IMR-90 (cell line): ENCODE data around the gene TRPM6. TPM values are rescaled to one million over a fixed set of nuclear protein-coding genes. Genes with fewer than 3 reads are reported as not detected.

Experiments
- ATAC-seq: fragments of 200-7000 bp; cut with Tn5 transposase; 2 replicates; pipeline ENCODE4 v1.9.1; 2020; ENCODE audit warnings: low read depth, mild to moderate bottlenecking, moderate library complexity
- BruUV-seq: library from RNA; stranded (reverse); fragments of 400-500 nt; replicated peaks from 2 replicates; lab custom pipeline; 2021; lab: Mats Ljungman, UMichigan
- CTCF ChIA-PET: fragments of 300-600 bp; formaldehyde crosslinking; extraction: SDS; loops from one replicate; lab custom pipeline; 2021; ENCODE audit warnings: antibody characterized with exemption; lab: Yijun Ruan, JAX
- POLR2A ChIA-PET: fragments of 300-600 bp; sonication (Branson Sonifier 250); formaldehyde crosslinking; loops from one replicate; lab custom pipeline; 2022; ENCODE audit warnings: antibody characterized with exemption; ENCODE audit not compliant: unreplicated experiment; lab: Charles Lee
- DNase-seq: peaks from one replicate; pipeline ENCODE4 v3.0.0; 2013
- H2AFZ ChIP-seq: replicated peaks from 2 replicates; pipeline ENCODE3; 2013; ENCODE audit warnings: low read length, mild to moderate bottlenecking; ENCODE audit not compliant: poor library complexity
- H2AK5ac ChIP-seq: 2 replicates; pipeline ENCODE4 v1.6.1; 2013; ENCODE audit warnings: low read depth, low read length, inconsistent platforms
- H2AK9ac ChIP-seq: replicated peaks from 2 replicates; pipeline ENCODE3; 2013; ENCODE audit warnings: mild to moderate bottlenecking, low read depth, low read length, moderate library complexity; ENCODE audit not compliant: poor library complexity
- H2BK120ac ChIP-seq: 2 replicates; pipeline ENCODE4 v1.6.1; 2013; ENCODE audit warnings: low read depth, low read length, inconsistent platforms
- H2BK15ac ChIP-seq: 3 replicates; pipeline ENCODE4 v1.6.1; 2013; ENCODE audit warnings: low read depth, low read length, inconsistent platforms
- H2BK20ac ChIP-seq: 2 replicates; pipeline ENCODE4 v1.6.1; 2013; ENCODE audit warnings: low read depth, mild to moderate bottlenecking, inconsistent platforms, low read length, moderate library complexity
- H2BK5ac ChIP-seq: 2 replicates; pipeline ENCODE4 v1.6.1; 2013; ENCODE audit warnings: mild to moderate bottlenecking, low read depth, low read length, inconsistent platforms; ENCODE audit not compliant: poor library complexity, severe bottlenecking
- H3K14ac ChIP-seq: replicated peaks from 2 replicates; pipeline ENCODE4 v1.6.1; 2013; ENCODE audit warnings: low read depth, low read length, inconsistent platforms
- H3K18ac ChIP-seq: 2 replicates; pipeline ENCODE4 v1.6.1; 2013; ENCODE audit warnings: low read depth, low read length, control low read depth
- H3K23ac ChIP-seq: 2 replicates; pipeline ENCODE4 v1.6.1; 2013; ENCODE audit warnings: low read depth, low read length, inconsistent platforms
- H3K27ac ChIP-seq: 2 replicates; pipeline ENCODE4 v1.5.1; 2013; ENCODE audit warnings: mild to moderate bottlenecking, control low read depth, low read length; ENCODE audit not compliant: insufficient read depth
- H3K27me3 ChIP-seq: 2 replicates; pipeline ENCODE4 v1.6.1; 2013; ENCODE audit warnings: low read length; ENCODE audit not compliant: control insufficient read depth, insufficient read depth
- H3K36me3 ChIP-seq: 2 replicates; pipeline ENCODE4 v1.6.1; 2013; ENCODE audit warnings: low read length, mixed read lengths; ENCODE audit not compliant: control insufficient read depth, insufficient read depth
- H3K4ac ChIP-seq: 2 replicates; pipeline ENCODE4 v1.6.1; 2013; ENCODE audit warnings: low read depth, low read length, inconsistent platforms
- H3K4me1 ChIP-seq: 2 replicates; pipeline ENCODE4 v1.6.1; 2013; ENCODE audit warnings: low read length, mixed read lengths; ENCODE audit not compliant: control insufficient read depth, insufficient read depth
- H3K4me2 ChIP-seq: 2 replicates; pipeline ENCODE4 v1.6.1; 2013; ENCODE audit warnings: low read depth, mild to moderate bottlenecking, control low read depth, low read length, moderate library complexity
- H3K4me3 ChIP-seq: 2 replicates; pipeline ENCODE4 v1.5.1; 2013; ENCODE audit warnings: low read depth, mild to moderate bottlenecking, control low read depth, low read length, moderate library complexity; ENCODE audit not compliant: insufficient read depth
- H3K56ac ChIP-seq: 2 replicates; pipeline ENCODE4 v1.6.1; 2013; ENCODE audit warnings: low read length, inconsistent platforms; ENCODE audit not compliant: insufficient read depth; ENCODE audit errors: extremely low read depth
- H3K79me1 ChIP-seq, 2 experiments: 2 replicates each; pipeline ENCODE4 v1.6.1; 2013; ENCODE audit warnings: low read length in 2 of 2, inconsistent platforms in 1 of 2, low read depth in 1 of 2
- H3K9ac ChIP-seq: 2 replicates; pipeline ENCODE4 v1.6.1; 2013; ENCODE audit warnings: low read depth, low read length, control low read depth
- H3K9me1 ChIP-seq: 2 replicates; pipeline ENCODE4 v1.6.1; 2013; ENCODE audit warnings: low read length, inconsistent platforms; ENCODE audit not compliant: insufficient read depth
- H3K9me3 ChIP-seq: 2 replicates; pipeline ENCODE4 v1.6.1; 2013; ENCODE audit warnings: low read length; ENCODE audit not compliant: control insufficient read depth, insufficient read depth
- H4K20me1 ChIP-seq: 2 replicates; pipeline ENCODE4 v1.6.1; 2013; ENCODE audit warnings: low read length, inconsistent platforms; ENCODE audit not compliant: insufficient read depth
- H4K5ac ChIP-seq: 2 replicates; pipeline ENCODE4 v1.6.1; 2013; ENCODE audit warnings: mild to moderate bottlenecking, low read depth, low read length, control low read depth
- H4K8ac ChIP-seq, 2 experiments: 2 replicates each; pipeline ENCODE4 v1.6.1; 2013; ENCODE audit warnings: low read depth in 2 of 2, low read length in 2 of 2, control low read depth in 1 of 2, inconsistent platforms in 1 of 2
- H4K91ac ChIP-seq: 2 replicates; pipeline ENCODE4 v1.6.1; 2013; ENCODE audit warnings: low read depth, low read length, inconsistent platforms; ENCODE audit not compliant: insufficient read depth
- CHD1 ChIP-seq: IDR thresholded peaks from 2 replicates; pipeline ENCODE4 v1.6.1; 2012; ENCODE audit warnings: low read depth, low read length, improper control_type of control experiment
- CTCF ChIP-seq: conservative IDR thresholded peaks from 2 replicates; pipeline ENCODE4 v1.5.1; 2012; ENCODE audit warnings: mild to moderate bottlenecking, low read depth, low read length, improper control_type of control experiment
- ELK1 ChIP-seq: fragments of 150-350 bp; IDR thresholded peaks from 2 replicates; pipeline ENCODE4 v1.6.1; 2016; ENCODE audit warnings: low read depth, mild to moderate bottlenecking, low read length, moderate library complexity, borderline replicate concordance
- FOS ChIP-seq: fragments of 150-350 bp; IDR thresholded peaks from 2 replicates; pipeline ENCODE4 v1.6.1; 2016; ENCODE audit warnings: low read depth, low read length
- MAFK ChIP-seq: IDR thresholded peaks from 2 replicates; pipeline ENCODE4 v1.6.1; 2012; ENCODE audit warnings: low read depth, low read length, improper control_type of control experiment
- NFE2L2 ChIP-seq: fragments of 150-350 bp; IDR thresholded peaks from 2 replicates; pipeline ENCODE4 v1.6.1; 2016; ENCODE audit warnings: low read depth, mild to moderate bottlenecking, low read length
- POLR2A ChIP-seq: IDR thresholded peaks from 2 replicates; pipeline ENCODE4 v1.6.1; 2012; ENCODE audit warnings: mild to moderate bottlenecking, low read depth, low read length
- RAD21 ChIP-seq: IDR thresholded peaks from 2 replicates; pipeline ENCODE4 v1.6.1; 2012; ENCODE audit warnings: low read length, improper control_type of control experiment
- RCOR1 ChIP-seq: IDR thresholded peaks from 2 replicates; pipeline ENCODE4 v1.6.1; 2012; ENCODE audit warnings: mild to moderate bottlenecking, low read length, improper control_type of control experiment; ENCODE audit not compliant: insufficient replicate concordance
- SMC3 ChIP-seq: fragments of 150-350 bp; IDR thresholded peaks from 2 replicates; pipeline ENCODE4 v1.6.1; 2016; ENCODE audit warnings: low read depth, mild to moderate bottlenecking, antibody characterized with exemption, low read length, moderate library complexity
- USF2 ChIP-seq: fragments of 150-350 bp; IDR thresholded peaks from 2 replicates; pipeline ENCODE4 v1.6.1; 2017; ENCODE audit warnings: mild to moderate bottlenecking, antibody characterized with exemption, low read length, low read depth
- WGBS, 2 experiments: methylation state at CpG; one replicate each; pipeline versions ENCODE4 v1.1.5 to v1.1.7; 2013; ENCODE audit warnings: missing lambda C conversion rate in 2 of 2; ENCODE audit not compliant: insufficient read length in 1 of 2; ENCODE audit errors: extremely low coverage in 2 of 2; 5-methylcytosine and 5-hydroxymethylcytosine counted together
- dilution Hi-C: fragments of 300-500 bp; cut with HindIII; formaldehyde crosslinking; loops from one replicate; pipeline ENCODE4 v1.14.3; 2018; ENCODE audit warnings: low sequenced_read_pairs; ENCODE audit not compliant: unreplicated experiment
- in situ Hi-C: fragments of 300-500 bp; cut with MboI; formaldehyde crosslinking; loops from 3 replicates; pipeline ENCODE4 v1.14.3; 2019; ENCODE audit warnings: low sequenced_read_pairs, inconsistent platforms, mixed read lengths
- intact Hi-C: fragments of 100-400 bp; cut with micrococcal nuclease; formaldehyde crosslinking; loops from 2 replicates; pipeline ENCODE4 v1.10.0; 2022
- polyA plus RNA-seq, 3 experiments: library from polyadenylated mRNA; depleted of rRNA; stranded (reverse); fragments of >200 nt; gene quantifications; 2 replicates each; pipeline ENCODE4 v1.2.3, GENCODE V29; 2012; ENCODE audit warnings: low replicate concordance in 1 of 3
- total RNA-seq: library from RNA; depleted of rRNA; stranded (reverse); fragments of >200 nt; gene quantifications from 2 replicates; pipeline ENCODE4 v1.2.3, GENCODE V29; 2012

The TRPM6 gene
- total and polyA plus RNA-seq, 2 of the 4 experiments (the other 2 are of a cell fraction): under 0.01 to 0.02 TPM

- TF ChIP-seq NFE2L2 (no peak), RAD21 (peak; percentile 65)
Observed at GRCh38 chr9:74742792-74743730, 144.7 kb downstream of the TRPM6 start (continued).

- Histone ChIP-seq H4K20me1 (no peaks in the 10 kb centered on the region), H2BK5ac (no peak overlapping the region), H2BK15ac (no peak overlapping the region), H3K4ac (no peak overlapping the region), H4K8ac (no peak overlapping the region), H4K91ac (no peak overlapping the region), H3K9me3 (no peaks in the 10 kb centered on the region), H3K4me1 (no peaks in the 10 kb centered on the region), H3K4me2 (no peak overlapping the region), H2AK5ac (no peak overlapping the region), H3K9me1 (no peaks in the 10 kb centered on the region), H4K5ac (no peak overlapping the region), H3K56ac (no peak overlapping the region), H2BK20ac (no peak overlapping the region), H2AFZ (no peak overlapping the region), H3K14ac (no peak overlapping the region), H2BK120ac (no peak overlapping the region), H2AK9ac (no peak overlapping the region), H3K9ac (no peak overlapping the region), H3K79me1 (no peaks in the 10 kb centered on the region), H3K36me3 (no peaks in the 10 kb centered on the region), H3K27me3 (peaks cover 1% of the 10 kb centered on the region), H3K4me3 (no peak overlapping the region), H3K23ac (no peak overlapping the region), H3K27ac (no peak overlapping the region), H3K18ac (no peak overlapping the region)
- in situ Hi-C loops: no loop called here
- no TSS peak for BruUV-seq
- no CpG with 5 or more reads among the region's 1 CpG for WGBS, 2 experiments
- ChIA-PET POLR2A (no interaction called here), CTCF (interaction anchor here (1.0 to 1.3 kb wide), 2 partner anchors 13 to 166 kb away, joined by 3 to 5 read pairs; no protein-coding TSS in a partner anchor)
- no peak for ATAC-seq
- DNase-seq: no peak
- intact Hi-C loops: loop anchor here (1.0 to 5.0 kb wide), 3 partner anchors 95 to 1541 kb away; no protein-coding TSS in a partner anchor
- dilution Hi-C loops: no loop called here
- no peak for TF ChIP-seq FOS
- no peak for TF ChIP-seq CHD1
- no peak for TF ChIP-seq SMC3
- no peak for TF ChIP-seq ELK1
- TF ChIP-seq RCOR1: no peak
- no peak for TF ChIP-seq POLR2A
- no peak for TF ChIP-seq RAD21
- no peak for TF ChIP-seq USF2
- no peak for TF ChIP-seq CTCF
- no peak for TF ChIP-seq NFE2L2
- TF ChIP-seq MAFK: no peak
Observed at GRCh38 chr9:74742191-74742790, 145.4 kb downstream of the TRPM6 start.
